Stimulated activated CD8-positive, alpha-beta memory T cell treated with anti-CD3 and anti-CD28 coated beads, Interleukin-7, amount 100 ng/mL, for 1 hour (primary cell): Measurements from ENCODE around the gene GMPPB.

Experiments used
- DNase-seq, 2 donors: peaks; one replicate each; pipeline ENCODE4 v3.0.0-alpha.2; 2020; ENCODE audit warnings: low read depth in 2 of 2

Gene GMPPB

DNA sequence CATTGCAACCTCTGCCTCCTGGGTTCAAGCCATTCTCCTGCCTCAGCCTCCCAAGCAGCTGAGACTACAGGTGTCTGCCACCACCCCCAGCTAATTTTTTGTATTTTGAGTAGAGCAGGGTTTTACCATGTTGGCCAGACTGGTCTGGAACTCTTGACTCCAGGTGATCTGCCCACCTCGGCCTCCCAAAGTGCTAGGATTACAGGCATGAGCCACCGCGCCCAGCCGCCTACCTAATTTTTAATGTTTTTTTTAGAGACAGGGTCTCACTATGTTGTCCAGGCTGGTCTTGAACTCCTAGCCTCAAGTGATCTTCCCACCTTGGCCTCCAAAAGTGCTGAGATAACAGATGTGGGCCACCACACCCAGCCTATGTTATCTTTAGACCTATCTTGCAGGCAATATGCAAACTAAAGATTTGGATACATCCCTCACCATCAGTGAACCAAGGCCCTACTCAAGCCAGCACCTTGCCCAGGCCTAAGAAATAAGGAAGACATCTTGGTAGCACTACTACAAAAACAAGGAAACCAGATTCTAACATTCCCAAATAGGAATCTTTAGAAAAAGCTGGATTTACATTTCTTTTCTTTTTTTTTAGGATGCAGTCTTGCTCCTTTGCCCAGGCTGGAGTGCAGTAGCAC is 6.3 kb upstream of the GMPPB start:
- no peak for DNase-seq

DNA sequence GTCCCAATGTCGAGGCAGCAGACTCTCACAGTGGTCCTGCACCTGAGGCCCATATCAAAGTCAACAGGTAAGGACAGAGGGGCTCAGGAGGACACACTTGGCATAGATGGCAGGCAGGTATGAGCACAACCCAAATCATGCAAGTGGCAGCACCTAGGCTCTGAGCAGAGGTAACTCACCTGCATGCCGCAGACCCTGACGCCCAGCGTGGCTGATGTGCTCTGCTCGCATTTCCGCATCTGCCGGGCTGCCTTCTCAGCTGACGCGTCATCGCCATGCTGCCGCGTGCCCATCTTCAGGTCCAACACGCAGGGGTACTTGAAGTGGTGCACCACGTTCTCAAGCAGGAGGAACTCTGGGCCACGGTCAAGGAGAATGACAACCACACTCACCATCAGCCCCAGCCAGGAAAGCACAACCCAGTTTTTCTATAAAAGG is 4.2 kb upstream of the GMPPB start:
- no peak for DNase-seq

DNA sequence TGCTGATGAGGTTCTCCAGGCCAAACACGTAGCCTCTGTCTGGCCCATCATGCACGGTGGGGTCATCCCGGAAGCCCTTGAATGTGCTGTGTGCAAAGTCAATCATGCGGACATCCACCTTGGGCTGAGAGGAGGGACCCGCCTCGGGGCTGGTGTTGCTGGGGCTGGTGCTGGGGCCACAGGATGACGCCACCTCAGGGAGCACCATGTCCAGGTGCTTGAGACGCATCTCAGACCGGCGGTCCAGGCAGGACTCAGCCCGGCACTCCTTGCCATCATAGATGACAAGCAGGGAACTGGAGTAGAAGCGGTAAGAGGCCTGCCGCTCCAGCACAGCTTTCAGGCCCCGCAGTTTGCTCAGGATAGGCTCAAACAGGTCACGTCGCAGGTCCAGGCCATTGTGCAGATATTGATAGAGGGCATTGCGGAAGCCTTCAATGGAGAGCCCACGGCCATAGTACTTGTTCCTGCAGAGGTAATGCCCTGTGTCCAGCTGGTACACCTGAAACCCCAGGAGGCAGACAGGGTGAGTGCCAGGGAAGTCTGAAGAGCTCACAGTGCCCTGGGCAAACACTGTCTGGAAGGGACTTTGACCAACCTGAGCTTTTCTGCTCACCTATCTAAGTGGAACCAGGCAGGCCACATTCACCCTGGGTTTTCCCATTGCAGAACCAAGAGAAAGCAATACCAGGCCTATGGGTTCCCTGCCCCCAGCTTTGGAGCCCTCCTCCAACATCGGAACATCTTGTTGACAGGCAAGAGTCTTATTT is 3.6 kb upstream of the GMPPB start:
- no peak for DNase-seq

- no peak for DNase-seq
Observed at GRCh38 chr3:49725906-49726681, 2.3 kb upstream of the GMPPB start.

DNA sequence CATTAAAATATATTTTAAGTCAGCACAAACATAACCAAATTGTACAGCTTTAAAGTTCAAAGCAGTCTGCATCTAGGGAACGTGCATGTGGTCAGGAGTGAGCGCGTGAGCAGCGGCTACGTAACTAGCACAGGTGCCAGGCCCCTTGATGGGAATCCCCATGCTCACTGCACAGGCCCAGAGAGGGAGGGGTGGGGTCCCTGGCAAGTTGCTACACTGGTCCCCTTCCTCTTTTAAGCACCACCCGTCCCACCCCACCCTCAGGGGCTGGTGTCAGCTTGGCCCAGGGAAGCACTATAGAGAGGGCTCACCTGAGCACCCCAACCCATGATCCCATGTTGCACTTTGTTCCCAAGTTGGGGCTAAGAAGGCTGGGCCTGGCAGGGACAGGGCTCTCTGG is 835 bp upstream of the GMPPB start:
- DNase-seq = no peak

GRCh38 chr3:49723296-49723627 is 489 bp downstream of the GMPPB start:
- peak in 1 of 2 donors; percentile 20 for DNase-seq

DNA sequence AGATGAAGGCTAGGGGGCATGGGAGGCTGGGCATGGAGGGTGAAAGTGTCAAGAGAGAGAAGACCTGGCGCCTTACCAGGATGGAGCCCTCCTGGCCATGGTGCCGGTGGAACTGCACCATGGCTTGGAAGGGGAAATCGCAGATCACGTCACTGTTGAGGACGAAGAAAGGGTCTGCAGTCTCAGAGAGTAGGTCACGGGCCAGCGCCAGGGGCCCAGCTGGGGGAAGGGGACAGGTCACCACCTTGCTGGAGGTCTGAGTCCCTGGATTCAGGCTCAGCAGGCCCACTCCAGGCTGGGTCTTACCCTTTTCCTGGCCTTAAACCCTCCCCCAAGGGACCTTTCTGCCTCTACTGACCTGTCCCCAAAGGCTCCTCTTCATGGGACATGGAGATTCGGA is 855 bp downstream of the GMPPB start:
- DNase-seq = no peak

DNA sequence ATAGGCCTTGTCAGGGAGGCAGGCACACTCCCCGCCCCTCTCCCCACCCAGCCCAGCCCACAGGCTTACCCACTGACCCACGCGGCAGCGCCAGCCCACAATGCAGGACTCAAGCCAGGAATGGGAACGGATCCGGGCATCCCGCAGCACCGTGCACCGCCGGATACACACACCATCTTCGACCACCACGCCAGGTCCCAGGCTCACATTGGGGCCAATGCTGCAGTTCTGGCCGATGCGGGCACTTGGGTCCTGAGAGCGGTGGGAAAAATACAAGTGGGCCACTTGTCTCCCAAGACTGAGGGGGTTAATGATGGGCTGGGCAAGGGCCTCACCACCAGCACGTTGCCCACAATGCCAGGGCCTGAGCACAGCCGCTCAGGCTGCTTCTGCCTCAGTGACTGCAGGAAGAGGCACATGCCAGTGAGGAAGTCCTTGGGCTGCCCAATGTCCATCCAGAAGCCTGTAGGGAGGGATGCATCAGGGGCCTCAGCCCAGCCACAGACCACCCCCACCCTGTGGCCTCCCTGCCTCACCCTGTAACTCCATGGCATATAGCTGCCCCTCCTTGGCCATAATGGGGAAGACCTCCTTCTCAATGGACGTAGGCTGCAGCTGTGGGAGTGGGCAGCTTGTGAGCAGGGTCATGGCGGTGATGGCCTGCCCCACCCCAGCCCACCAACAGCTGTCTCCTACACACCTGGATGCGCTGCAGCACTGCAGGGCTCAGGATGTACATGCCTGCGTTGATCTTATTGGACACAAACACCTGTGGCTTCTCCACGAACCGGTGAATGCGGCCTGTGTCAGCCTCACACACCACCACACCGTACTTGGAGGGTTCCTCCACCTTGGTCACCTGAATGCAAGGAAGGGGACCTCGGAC is 1.6 kb downstream of the GMPPB start:
- no peak for DNase-seq

DNA sequence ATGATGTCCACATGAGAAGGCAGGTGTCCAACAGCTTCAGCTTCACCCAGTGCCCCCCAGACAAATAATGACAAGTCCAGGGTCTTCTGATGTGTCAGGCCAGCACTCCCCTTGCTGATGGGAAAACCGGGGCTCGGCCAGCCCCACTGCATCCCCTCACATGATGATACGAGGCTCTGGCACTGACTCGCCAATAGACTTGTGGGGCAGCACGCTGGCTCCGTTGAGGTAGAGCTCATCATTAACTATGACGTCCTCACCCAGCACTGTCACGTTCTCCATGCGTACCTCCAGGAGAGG is 2.2 kb downstream of the GMPPB start:
- DNase-seq = no peak

DNA sequence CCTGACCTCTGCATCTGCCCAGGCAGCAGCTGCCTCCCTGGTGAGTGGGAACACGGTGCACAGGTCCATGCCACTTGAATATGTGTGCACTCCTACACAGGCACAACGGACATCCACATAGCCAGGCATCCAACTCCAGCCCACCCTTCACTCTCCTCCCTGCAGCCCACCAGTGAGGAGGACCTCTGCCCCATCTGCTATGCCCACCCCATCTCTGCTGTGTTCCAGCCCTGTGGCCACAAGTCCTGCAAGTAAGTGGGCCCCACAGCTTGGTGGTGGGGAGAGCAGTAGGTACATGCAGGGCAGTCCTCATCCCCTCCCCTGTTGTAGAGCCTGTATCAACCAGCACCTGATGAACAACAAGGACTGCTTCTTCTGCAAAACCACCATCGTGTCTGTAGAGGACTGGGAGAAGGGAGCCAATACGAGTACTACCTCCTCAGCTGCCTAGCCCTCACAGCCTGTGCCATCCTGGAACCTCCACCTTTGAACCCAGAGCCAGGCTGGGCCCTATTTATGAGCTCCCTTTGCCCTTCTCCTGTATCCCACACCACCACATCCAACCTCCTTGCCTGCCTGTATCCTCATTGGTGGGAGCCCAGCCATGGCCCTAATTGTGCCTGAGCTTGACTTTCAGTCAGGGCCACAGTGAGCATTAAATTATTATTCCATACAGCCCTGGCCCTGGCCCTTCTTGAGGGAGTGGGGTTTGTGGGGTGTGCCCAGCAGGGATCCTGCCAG is 2.7 kb downstream of the GMPPB start:
- no peak for DNase-seq

DNA sequence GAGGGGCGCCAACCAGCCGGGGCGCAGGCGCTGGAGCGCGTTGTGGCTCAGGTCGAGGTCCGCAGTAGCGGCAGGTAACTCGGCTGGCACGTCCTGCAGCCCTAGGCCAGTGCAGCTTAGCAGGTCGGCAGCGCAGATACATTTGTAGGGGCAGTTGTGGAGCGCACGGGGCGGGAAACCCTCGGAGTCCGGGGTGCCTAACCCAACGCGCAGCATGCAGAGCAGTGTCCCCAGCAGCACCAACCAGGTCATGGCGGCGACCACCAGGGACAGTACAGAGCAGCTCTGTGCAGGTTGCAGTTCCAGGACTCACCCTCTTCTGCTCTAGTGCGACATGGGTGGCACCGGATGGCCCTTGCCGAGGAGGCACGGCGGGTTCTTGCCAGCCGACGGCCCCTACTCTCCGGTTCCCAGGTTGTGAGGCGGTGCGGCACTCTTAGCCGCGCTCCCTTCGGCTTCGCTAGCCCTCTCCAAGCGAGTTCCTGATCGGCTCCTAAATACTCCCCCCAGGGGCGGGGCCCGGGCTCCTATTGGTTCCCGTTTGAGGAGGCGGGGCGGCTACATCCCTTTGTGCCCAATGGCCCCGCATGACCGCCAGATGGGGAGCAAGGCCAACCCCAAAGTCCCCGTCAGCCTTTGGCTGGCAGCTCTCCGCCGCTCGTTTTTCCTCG is 4.4 kb downstream of the GMPPB start, which contains the start of gene AMIGO3:
Gene AMIGO3, minus strand, starts transcription at position 471 of the 671 bp plus-strand sequence. Its CDS starts 219 bp downstream, at position 252.
- peak; percentile 76 to 84 for DNase-seq

- DNase-seq = no peak
Observed at GRCh38 chr3:49718858-49719213, 4.9 kb downstream of the GMPPB start.

DNA sequence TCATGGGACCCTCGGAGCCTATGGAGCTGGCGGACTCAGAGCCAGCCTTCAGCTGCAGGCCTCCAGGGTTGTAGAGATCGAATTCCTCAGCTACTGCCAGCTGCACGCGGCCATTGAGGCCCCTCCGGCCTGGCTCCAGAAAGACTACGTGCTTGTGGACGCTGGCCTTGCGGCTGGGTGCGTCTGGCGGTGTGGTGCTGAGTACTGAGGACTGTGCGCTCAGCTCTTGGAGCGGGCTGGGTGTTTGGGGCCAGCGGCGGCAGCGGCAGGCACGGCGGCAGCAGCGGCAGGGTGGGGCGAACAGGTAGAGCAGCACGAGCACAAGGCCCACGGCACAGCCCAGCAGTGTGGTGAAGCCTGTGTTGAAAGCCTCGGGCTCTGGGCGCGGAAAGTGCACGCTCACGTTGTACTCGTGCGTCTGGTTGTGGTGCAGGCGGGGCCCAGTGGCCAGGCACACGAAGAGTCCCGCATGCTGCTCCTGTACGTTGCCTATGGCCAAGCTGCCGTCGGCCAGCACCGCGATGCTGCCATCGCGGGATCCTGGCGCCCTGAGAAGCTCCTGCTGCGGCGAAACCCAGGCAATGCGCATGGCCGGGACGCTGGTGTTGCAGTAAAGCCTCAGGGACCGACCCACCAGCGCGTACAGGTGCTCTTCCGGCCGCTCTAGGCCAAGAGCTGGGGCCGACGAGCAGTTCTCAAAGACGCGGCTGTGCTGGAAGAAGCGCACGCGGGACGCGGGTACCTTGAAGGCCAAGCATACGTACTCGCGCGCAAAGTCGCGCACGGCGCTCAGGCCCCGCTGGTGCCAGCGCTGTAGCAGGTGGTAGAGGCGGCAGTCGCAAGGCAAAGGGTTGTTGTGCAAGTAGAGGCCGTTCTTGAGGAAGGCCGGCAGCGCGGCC is 5.5 kb downstream of the GMPPB start:
- DNase-seq = no peak

DNA sequence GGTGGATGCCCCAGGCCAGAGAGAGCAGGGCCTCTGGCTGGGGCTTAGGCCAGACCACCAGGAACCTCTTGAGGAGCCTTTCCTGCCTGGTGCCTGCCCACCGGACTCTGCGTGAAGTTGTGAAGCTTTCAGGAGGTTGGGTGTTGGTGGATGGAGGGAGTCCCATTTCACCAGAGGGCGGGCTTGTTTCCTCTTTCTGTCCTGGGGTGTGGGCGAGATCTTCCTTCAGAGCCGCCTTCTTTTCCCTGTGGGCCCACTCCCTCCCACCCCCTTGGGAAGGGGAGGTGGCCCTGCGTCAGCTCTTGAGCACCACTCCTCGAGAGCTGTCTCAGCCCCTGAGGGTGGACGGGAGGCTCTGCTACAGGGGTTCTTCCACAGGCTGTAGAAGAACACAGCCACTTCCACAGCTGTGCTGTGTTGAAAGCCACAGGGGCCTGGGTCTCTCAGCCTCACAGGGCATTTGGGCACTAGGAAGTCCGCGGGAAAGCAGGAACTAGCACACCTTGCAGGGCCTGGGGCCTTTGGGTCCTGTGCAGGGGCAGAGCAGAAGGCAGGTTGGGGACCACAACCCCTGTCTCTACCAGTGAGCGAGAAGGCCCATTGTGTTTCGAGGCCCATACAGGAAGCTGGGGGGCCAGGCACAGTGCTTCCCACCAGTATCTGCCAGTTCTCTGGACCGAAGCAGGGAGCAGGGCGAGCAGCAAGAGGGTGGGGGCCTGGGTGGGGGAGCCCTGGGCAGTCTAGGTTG is 6.4 kb downstream of the GMPPB start:
- DNase-seq = no peak

DNA sequence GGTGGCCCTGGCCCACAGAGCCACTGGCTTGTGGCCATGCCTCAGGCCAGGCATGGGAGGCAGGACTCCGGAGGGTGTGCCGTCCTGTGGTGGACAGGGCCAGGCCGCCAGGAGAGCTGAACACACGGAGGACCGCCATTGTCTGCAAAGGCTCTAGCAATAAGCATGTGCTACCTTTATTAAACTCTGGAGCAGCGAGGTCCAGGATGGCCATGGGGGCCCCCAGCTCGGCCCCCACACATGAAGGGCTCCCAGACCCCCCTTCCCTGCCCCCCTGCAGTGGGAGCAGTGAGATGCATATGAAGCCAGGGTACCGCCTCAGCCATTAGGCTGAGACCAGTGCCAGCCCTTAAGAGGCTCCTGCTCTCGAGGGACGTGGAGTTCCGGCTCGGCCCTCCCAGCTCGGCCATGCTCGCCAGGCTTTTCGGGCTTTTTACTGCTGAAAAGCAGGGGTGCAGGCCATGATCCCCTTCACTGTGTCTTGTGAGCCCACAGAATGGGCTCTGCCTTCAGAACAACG is 7.0 kb downstream of the GMPPB start:
- DNase-seq = no peak

- DNase-seq = no peak
Observed at GRCh38 chr3:49716169-49716568, 7.6 kb downstream of the GMPPB start.

GRCh38 chr3:49715611-49716121 is 8.1 kb downstream of the GMPPB start:
- no peak for DNase-seq

DNA sequence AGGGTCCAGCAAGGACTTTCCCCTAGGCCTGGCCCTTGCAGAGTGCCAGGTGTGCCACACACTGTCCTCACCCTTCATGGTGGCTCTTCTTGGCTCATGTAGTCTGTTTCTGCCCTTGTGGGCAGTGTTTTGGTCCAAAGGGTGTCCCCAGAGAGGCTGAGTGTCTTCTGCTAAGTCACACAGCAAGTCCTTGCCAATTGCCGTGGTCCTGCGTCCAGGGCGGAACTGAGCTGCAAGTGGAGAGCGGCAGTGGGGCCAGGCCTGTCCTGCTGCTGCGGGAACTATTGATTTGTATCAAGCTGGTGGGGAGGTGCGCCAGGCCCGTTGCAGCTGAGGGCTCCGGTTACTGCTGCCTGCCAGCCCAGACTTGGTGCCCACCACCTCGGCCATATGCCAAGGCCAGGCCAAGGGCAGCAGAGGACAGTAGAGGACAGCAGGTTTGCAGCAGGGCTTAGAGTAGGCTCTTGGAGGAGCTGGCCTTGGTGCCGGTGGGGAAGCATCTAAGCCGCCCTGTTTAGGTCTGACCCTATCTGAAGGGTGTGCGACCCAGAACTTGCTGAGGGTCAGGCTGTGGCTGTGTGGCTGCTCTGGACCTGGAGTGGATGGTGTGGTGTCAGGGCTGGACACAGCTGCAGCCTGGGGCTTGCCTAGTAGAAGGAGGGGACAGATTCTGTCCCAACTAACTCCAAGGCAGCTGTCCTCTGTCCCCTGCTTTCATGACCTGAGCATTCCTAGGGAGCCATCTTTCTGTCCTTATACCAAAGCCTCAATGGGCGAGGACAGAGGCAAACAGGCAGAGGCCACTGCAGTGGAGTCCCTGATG is 8.8 kb downstream of the GMPPB start:
- no peak for DNase-seq
